HCT116 (cell line): Measurements from ENCODE around the gene CLEC16A. TPM values are rescaled to one million over a fixed set of nuclear protein-coding genes. Genes with fewer than 3 reads are reported as not detected.

Experiments
- ATAC-seq: fragments of 200-7000 bp; cut with Tn5 transposase; 2 replicates; pipeline ENCODE4 v1.9.1; 2020; ENCODE audit warnings: mild to moderate bottlenecking, moderate library complexity
- BruUV-seq: library from RNA; stranded (reverse); fragments of 400-500 nt; replicated peaks from 2 replicates; lab custom pipeline; 2021; lab: Mats Ljungman, UMichigan
- CTCF ChIA-PET: fragments of 300-600 bp; sonication (Branson Sonifier 250); formaldehyde crosslinking; loops from one replicate; lab custom pipeline; 2021; ENCODE audit warnings: antibody characterized with exemption; lab: Charles Lee
- POLR2A ChIA-PET: fragments of 300-600, 350-600 bp; sonication (Branson Sonifier 250); formaldehyde crosslinking; loops from one replicate; lab custom pipeline; 2021; ENCODE audit warnings: antibody characterized with exemption; lab: Charles Lee
- RAD21 ChIA-PET, 2 experiments: fragments of 300-600 bp; sonication (Branson Sonifier 250); formaldehyde crosslinking; loops; one replicate each; lab custom pipeline; 2023; ENCODE audit warnings: low total read pairs in 2 of 2; ENCODE audit not compliant: uncharacterized antibody in 2 of 2, unreplicated experiment in 2 of 2, low non-redundant PET in 1 of 2; lab: Charles Lee
- DNase-seq: peaks from one replicate; pipeline ENCODE4 v3.0.0-alpha.2; 2010; ENCODE audit warnings: low read depth, low spot score
- H2AFZ ChIP-seq: fragments of 200-600 bp; shearing (Covaris generic), sonication (generic); 2 replicates; pipeline ENCODE4 v1.6.1; 2017; ENCODE audit warnings: low read depth, mixed run types, mixed read lengths, antibody characterized with exemption, low read length; ENCODE audit not compliant: poor library complexity, severe bottlenecking
- H3K27ac ChIP-seq: 2 replicates; pipeline ENCODE4 v1.5.1; 2012; ENCODE audit warnings: low read depth, low read length
- H3K27me3 ChIP-seq: fragments of 200-600 bp; sonication (generic); 2 replicates; pipeline ENCODE4 v1.6.1; 2016; ENCODE audit warnings: mixed run types, low read length, mixed read lengths; ENCODE audit not compliant: insufficient read depth
- H3K36me3 ChIP-seq, 2 experiments: fragments of 200-500 bp in 1 of 2; fragments of 200-600 bp in 1 of 2; sonication (Bioruptor generic) in 1 of 2; sonication (generic) in 1 of 2; 2 replicates each; pipeline versions ENCODE4 v1.5.1 to v1.6.1; 2014 to 2016; ENCODE audit warnings: low read length in 2 of 2, inconsistent platforms in 1 of 2, mixed read lengths in 1 of 2, mixed run types in 1 of 2; ENCODE audit not compliant: insufficient read depth in 2 of 2, control insufficient read depth in 1 of 2
- H3K4me1 ChIP-seq, 2 experiments: fragments of 200-600 bp in 1 of 2; sonication (generic) in 1 of 2; 2 replicates each; pipeline versions ENCODE4 v1.5.1 to v1.6.1; 2012 to 2017; ENCODE audit warnings: low read length in 2 of 2, inconsistent platforms in 1 of 2, mild to moderate bottlenecking in 1 of 2, mixed read lengths in 1 of 2, mixed run types in 1 of 2, moderate library complexity in 1 of 2; ENCODE audit not compliant: insufficient read depth in 2 of 2, control insufficient read depth in 1 of 2
- H3K4me2 ChIP-seq: fragments of 200-600 bp; sonication (generic); 2 replicates; pipeline ENCODE4 v1.6.1; 2017; ENCODE audit warnings: mixed run types, low read length, mixed read lengths
- H3K4me3 ChIP-seq, 2 experiments: fragments of 200-600 bp in 1 of 2; sonication (generic) in 1 of 2; replicated peaks in 1 of 2; 2 replicates each; pipeline ENCODE4 v1.5.1; 2011 to 2016; ENCODE audit warnings: low read length in 2 of 2, control low read depth in 1 of 2, low read depth in 1 of 2, mild to moderate bottlenecking in 1 of 2, mixed read lengths in 1 of 2, mixed run types in 1 of 2
- H3K79me2 ChIP-seq: fragments of 200-600 bp; sonication (generic); 2 replicates; pipeline ENCODE4 v1.6.1; 2017; ENCODE audit warnings: mild to moderate bottlenecking, mixed run types, low read length, moderate library complexity, mixed read lengths; ENCODE audit not compliant: insufficient read depth
- H3K9ac ChIP-seq: fragments of 200-600 bp; sonication (generic); 2 replicates; pipeline ENCODE4 v1.6.1; 2016; ENCODE audit warnings: low read length, mixed read lengths
- H3K9me2 ChIP-seq: fragments of 200-600 bp; sonication (generic), shearing (Covaris generic); 2 replicates; pipeline ENCODE4 v1.6.1; 2017; ENCODE audit warnings: mixed run types, mild to moderate bottlenecking, moderate library complexity; ENCODE audit not compliant: insufficient read depth
- H3K9me3 ChIP-seq, 2 experiments: fragments of 200-500 bp in 1 of 2; fragments of 200-600 bp in 1 of 2; sonication (Bioruptor generic) in 1 of 2; sonication (generic) in 1 of 2; 2 replicates each; pipeline ENCODE4 v1.6.1; 2014 to 2017; ENCODE audit warnings: low read length in 2 of 2, mixed read lengths in 2 of 2, inconsistent platforms in 1 of 2, low read depth in 1 of 2, mild to moderate bottlenecking in 1 of 2, mixed run types in 1 of 2, moderate library complexity in 1 of 2; ENCODE audit not compliant: control insufficient read depth in 1 of 2, insufficient read depth in 1 of 2
- H4K20me1 ChIP-seq: fragments of 200-600 bp; sonication (generic), shearing (Covaris generic); 2 replicates; pipeline ENCODE4 v1.6.1; 2017; ENCODE audit warnings: mixed run types, mild to moderate bottlenecking, moderate library complexity; ENCODE audit not compliant: insufficient read depth
- CBX3 ChIP-seq: IDR thresholded peaks from 2 replicates; pipeline ENCODE4 v1.6.1; 2012; ENCODE audit warnings: low read depth
- CEBPB ChIP-seq: IDR thresholded peaks from 2 replicates; pipeline ENCODE4 v1.6.1; 2012; ENCODE audit warnings: low read depth
- ELF1 ChIP-seq: IDR thresholded peaks from 2 replicates; pipeline ENCODE4 v1.6.1; 2012; ENCODE audit warnings: low read depth, borderline replicate concordance
- FOSL1 ChIP-seq: IDR thresholded peaks from 2 replicates; pipeline ENCODE4 v1.6.1; 2012; ENCODE audit warnings: low read depth
- POLR2A ChIP-seq: IDR thresholded peaks from 2 replicates; pipeline ENCODE4 v1.7.0; 2011; ENCODE audit warnings: borderline replicate concordance; ENCODE audit not compliant: insufficient read depth, insufficient read length; ENCODE audit errors: extremely low read depth
- RAD21 ChIP-seq: IDR thresholded peaks from 2 replicates; pipeline ENCODE4 v1.6.1; 2012; ENCODE audit warnings: low read depth, mild to moderate bottlenecking
- SIN3A ChIP-seq: IDR thresholded peaks from 2 replicates; pipeline ENCODE4 v1.6.1; 2012; ENCODE audit warnings: low read depth
- ZBTB33 ChIP-seq: IDR thresholded peaks from 2 replicates; pipeline ENCODE4 v1.6.1; 2011; ENCODE audit warnings: mild to moderate bottlenecking, low read length, moderate library complexity; ENCODE audit not compliant: insufficient replicate concordance; ENCODE audit errors: extremely low read depth
- intact Hi-C: fragments of 100-400 bp; cut with micrococcal nuclease; formaldehyde crosslinking; loops from 2 replicates; pipeline ENCODE4 v1.10.0; 2022
- total RNA-seq: library from RNA; stranded (reverse); gene quantifications from one replicate; pipeline ENCODE4 v1.2.1, GENCODE V29; 2021; ENCODE audit not compliant: unreplicated experiment

CLEC16A gene
- total RNA-seq, 1 experiment from 2014 or later: 18.0 TPM

GRCh38 chr16:10964891-10965326, 20.5 kb downstream of the CLEC16A start:
- no peaks in the 10 kb centered on the region for H3K9me2 ChIP-seq
- no peak for DNase-seq
- H3K27me3 ChIP-seq: no peaks in the 10 kb centered on the region
- CTCF ChIA-PET: interaction anchor here (0.6 to 4.0 kb wide), 4 partner anchors 131 to 752 kb away, joined by 3 to 32 read pairs (median 8); partner anchors contain the start of gene SOCS1
- H4K20me1 ChIP-seq: no peaks in the 10 kb centered on the region
- no peak overlapping the region for H3K4me2 ChIP-seq
- peaks cover 2% of the 10 kb centered on the region in 2 experiments; a peak in 2 of 4 replicates for H3K36me3 ChIP-seq
- no peaks in the 10 kb centered on the region for H3K79me2 ChIP-seq
- intact Hi-C loops: loop anchor here (2.0 to 10.0 kb wide), 4 partner anchors 407 to 750 kb away; a partner anchor contains a TSS
- H3K9ac ChIP-seq: no peak overlapping the region
- H3K4me1 ChIP-seq: peaks cover 0 to 3% of the 10 kb centered on the region in 2 experiments; a peak in 1 of 4 replicates
- H2AFZ ChIP-seq: no peak overlapping the region
- no peak for ATAC-seq
- no peaks in the 10 kb centered on the region for H3K9me3 ChIP-seq
- no TSS peak for BruUV-seq
- no peak overlapping the region for H3K4me3 ChIP-seq
- TF ChIP-seq RAD21: no peak
- no peak for TF ChIP-seq ELF1
- no peak for TF ChIP-seq FOSL1
- no peak for TF ChIP-seq CEBPB
- TF ChIP-seq CBX3: no peak
- no peak for TF ChIP-seq SIN3A
- TF ChIP-seq ZBTB33: no peak
- TF ChIP-seq POLR2A: no peak
- no peak overlapping the region for H3K27ac ChIP-seq
- RAD21 ChIA-PET: interaction anchor here (0.5 to 1.0 kb wide), 2 partner anchors 42 to 291 kb away, joined by 3 to 5 read pairs; partner anchors contain the start of gene SOCS1 (in 1 of the 2)
- POLR2A ChIA-PET: interaction anchor here (1.0 kb wide), 1 partner anchor 292 kb away, joined by 4 read pairs; no protein-coding TSS in a partner anchor
